ENCODE measurements around the gene PAK1IP1. TPM values are rescaled to one million over a fixed set of nuclear protein-coding genes. Genes with fewer than 3 reads are reported as not detected.

Gene PAK1IP1
- polyA plus RNA-seq, 1 donor (not counting 4 experiments of a cell fraction or from before 2014, with no cell fraction given) = 36.3 TPM

GRCh38 chr6:10687582-10687981 lies 7.2 kb upstream of the PAK1IP1 start:
- TF ChIP-seq CTCF (optimal IDR thresholded peaks at IDR 0.05 in 1 of 3, IDR thresholded peaks at IDR 0.05 in 1 of 3, conservative IDR thresholded peaks at IDR 0.05 in 1 of 3; ENCODE audit: extremely low read depth in 1 of 3, insufficient read depth in 2 of 3, low read length in 3 of 3) (no peak), EZH2 (IDR thresholded peaks at IDR 0.05; ENCODE audit: low read length) (no peak)
- Histone ChIP-seq H4K20me1 (ENCODE audit: control insufficient read depth, extremely low read depth, insufficient read depth, low read length) (no peaks in the 10 kb centered on the region), H3K9ac (ENCODE audit: control insufficient read depth, extremely low read depth, insufficient read depth, low read length) (no peak overlapping the region), H3K27ac (ENCODE audit: control insufficient read depth, insufficient read depth, low read length) (no peak overlapping the region), H3K9me3 (ENCODE audit: control insufficient read depth, low read depth, low read length) (no peaks in the 10 kb centered on the region), H3K9me1 (ENCODE audit: control insufficient read depth, extremely low read depth, insufficient read depth, low read length) (no peaks in the 10 kb centered on the region), H3K4me1 (ENCODE audit: control insufficient read depth, extremely low read depth, insufficient read depth, low read length) (no peaks in the 10 kb centered on the region), H2AFZ (ENCODE audit: control insufficient read depth, low read length) (no peak overlapping the region), H3K4me2 (ENCODE audit: control insufficient read depth, extremely low read depth, insufficient read depth, low read depth, low read length) (no peak overlapping the region), H3K4me3 (ENCODE audit: control insufficient read depth in 2 of 3, extremely low read depth in 1 of 3, insufficient read depth in 2 of 3, low read depth in 1 of 3, low read length in 3 of 3) (no peak overlapping the region), H3K79me2 (ENCODE audit: control insufficient read depth, insufficient read depth, low read length) (no peaks in the 10 kb centered on the region), H3K36me3 (ENCODE audit: control insufficient read depth in 2 of 2, extremely low read depth in 1 of 2, insufficient read depth in 2 of 2, low read length in 2 of 2) (no peaks in the 10 kb centered on the region), H3K27me3 (ENCODE audit: control insufficient read depth, extremely low read depth, insufficient read depth, low read length) (no peaks in the 10 kb centered on the region)
- no peak for DNase-seq (ENCODE audit: low read depth, low spot score)
- dilution Hi-C loops (cut with MboI; ENCODE audit: extremely low pct_ligation_motif_present, low sequenced_read_pairs) = no loop called here
- FAIRE-seq = no peak

- dilution Hi-C loops (cut with MboI; ENCODE audit: extremely low pct_ligation_motif_present, low sequenced_read_pairs) = no loop called here
- TF ChIP-seq EZH2 (IDR thresholded peaks at IDR 0.05; ENCODE audit: low read length) = no peak
- TF ChIP-seq CTCF (optimal IDR thresholded peaks at IDR 0.05 in 1 of 3, IDR thresholded peaks at IDR 0.05 in 1 of 3, conservative IDR thresholded peaks at IDR 0.05 in 1 of 3; ENCODE audit: extremely low read depth in 1 of 3, insufficient read depth in 2 of 3, low read length in 3 of 3) = no peak
- Histone ChIP-seq H3K9me3 (ENCODE audit: control insufficient read depth, low read depth, low read length) (no peaks in the 10 kb centered on the region), H3K4me2 (ENCODE audit: control insufficient read depth, extremely low read depth, insufficient read depth, low read depth, low read length) (no peak overlapping the region), H2AFZ (ENCODE audit: control insufficient read depth, low read length) (no peak overlapping the region), H3K27ac (ENCODE audit: control insufficient read depth, insufficient read depth, low read length) (no peak overlapping the region), H3K27me3 (ENCODE audit: control insufficient read depth, extremely low read depth, insufficient read depth, low read length) (no peaks in the 10 kb centered on the region), H3K9ac (ENCODE audit: control insufficient read depth, extremely low read depth, insufficient read depth, low read length) (no peak overlapping the region), H3K36me3 (ENCODE audit: control insufficient read depth in 2 of 2, extremely low read depth in 1 of 2, insufficient read depth in 2 of 2, low read length in 2 of 2) (no peaks in the 10 kb centered on the region), H4K20me1 (ENCODE audit: control insufficient read depth, extremely low read depth, insufficient read depth, low read length) (no peaks in the 10 kb centered on the region), H3K4me1 (ENCODE audit: control insufficient read depth, extremely low read depth, insufficient read depth, low read length) (peaks cover 10% of the 10 kb centered on the region), H3K4me3 (ENCODE audit: control insufficient read depth in 2 of 3, extremely low read depth in 1 of 3, insufficient read depth in 2 of 3, low read depth in 1 of 3, low read length in 3 of 3) (no peak overlapping the region), H3K79me2 (ENCODE audit: control insufficient read depth, insufficient read depth, low read length) (peaks cover 8% of the 10 kb centered on the region), H3K9me1 (ENCODE audit: control insufficient read depth, extremely low read depth, insufficient read depth, low read length) (no peaks in the 10 kb centered on the region)
- DNase-seq (ENCODE audit: low read depth, low spot score) = no peak
- FAIRE-seq = no peak
Observed at GRCh38 chr6:10690651-10691445, 3.9 kb upstream of the PAK1IP1 start.

Measured in keratinocyte (primary cell).